ENCODE data around the gene UBALD1.
A peak's percentile ranks its signal among the peaks of the same experiment; 100 is the strongest.

The UBALD1 gene

GRCh38 chr16:4646773-4647643, 32.3 kb upstream of the UBALD1 start:
- no peak for DNase-seq (ENCODE audit: low spot score)

DNA sequence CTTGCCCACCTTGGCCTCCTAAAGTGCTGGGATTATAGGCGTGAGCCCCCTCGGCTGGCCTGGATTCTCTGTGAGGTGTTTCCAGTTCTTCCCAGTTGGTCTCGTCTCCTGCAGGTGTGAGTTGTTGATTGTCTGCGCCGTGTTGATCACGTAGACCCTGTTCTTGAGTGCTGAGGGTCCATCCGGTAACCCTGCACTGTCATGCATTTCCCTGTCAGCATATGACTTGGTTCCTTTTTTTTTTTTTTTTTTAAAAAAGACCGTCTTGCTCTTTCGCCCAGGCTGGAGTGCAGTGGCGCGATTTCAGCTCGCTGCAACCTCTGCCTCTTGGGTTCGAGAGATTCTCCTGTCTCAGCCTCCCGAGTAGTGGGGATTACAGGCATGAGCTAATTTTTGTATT, 27.2 kb upstream of the UBALD1 start:
- DNase-seq (ENCODE audit: low spot score), result no peak

GRCh38 chr16:4641306-4641687, 26.6 kb upstream of the UBALD1 start:
- no peak for DNase-seq (ENCODE audit: low spot score)

GRCh38 chr16:4640572-4641305, 26.1 kb upstream of the UBALD1 start:
- no peak for DNase-seq (ENCODE audit: low spot score)

DNA sequence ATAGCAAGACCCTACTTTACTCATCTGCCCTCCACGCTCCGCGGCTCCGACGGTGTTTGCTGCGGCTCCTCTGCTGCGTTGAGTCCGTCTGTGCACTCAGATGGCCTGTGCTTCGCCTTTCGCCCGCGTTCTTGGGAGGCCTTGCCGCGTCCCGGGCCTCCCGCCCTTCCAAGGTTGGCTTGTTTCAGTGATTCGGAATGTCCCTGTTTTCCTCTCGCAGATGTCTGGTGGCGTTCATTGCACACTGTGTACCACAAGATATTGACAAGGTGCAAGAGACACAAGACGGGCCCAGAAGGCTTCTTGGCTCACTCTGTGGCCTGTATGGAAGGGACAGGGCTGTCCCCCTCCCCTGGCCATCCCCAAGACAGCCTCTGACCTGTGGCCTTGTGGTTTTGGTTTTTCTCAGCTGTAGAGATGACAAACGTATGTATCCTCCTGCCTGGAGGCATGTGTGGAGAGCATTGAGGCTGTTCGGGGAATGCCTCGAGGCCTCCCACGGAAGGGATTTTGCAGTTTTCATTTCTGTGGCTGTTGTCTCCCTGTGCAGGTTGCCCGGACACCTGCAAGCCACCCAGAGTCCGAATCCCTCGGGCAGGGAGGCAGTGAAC, 25.3 kb upstream of the UBALD1 start:
- no peak for DNase-seq (ENCODE audit: low spot score)

DNA sequence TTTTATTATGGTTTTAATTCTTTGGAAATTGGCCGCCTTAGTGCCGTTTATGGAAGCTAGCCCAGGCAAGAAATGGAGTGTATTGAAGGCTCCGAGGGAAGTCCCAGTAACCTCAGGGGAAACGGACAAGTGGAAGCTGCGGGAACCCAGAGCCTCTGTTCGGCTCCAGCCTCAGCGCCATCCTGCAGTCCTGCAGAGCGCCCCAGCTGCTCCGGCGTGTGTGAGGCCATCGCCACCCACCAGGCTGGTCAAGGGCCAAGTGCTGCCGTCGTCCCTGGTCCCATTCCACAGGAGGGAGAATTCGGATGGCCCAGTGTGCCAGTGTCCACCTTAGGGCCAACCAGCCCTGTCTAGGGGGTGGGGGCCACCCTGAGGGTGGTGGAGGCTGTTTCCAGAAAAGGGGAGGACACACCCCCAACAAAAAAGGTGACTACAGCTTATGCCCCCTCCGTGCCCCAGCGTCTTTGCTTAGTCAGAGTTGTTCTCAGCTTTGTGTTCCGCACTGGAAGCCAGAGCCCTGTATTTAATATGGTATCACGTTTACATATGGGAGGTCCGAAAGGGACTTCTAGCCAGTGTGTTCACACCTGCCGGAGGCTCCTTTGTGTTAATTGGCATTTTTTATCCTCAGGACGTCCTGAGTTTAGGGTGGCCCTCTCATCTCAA, 22.9 kb upstream of the UBALD1 start:
- no peak for DNase-seq (ENCODE audit: low spot score)

DNA sequence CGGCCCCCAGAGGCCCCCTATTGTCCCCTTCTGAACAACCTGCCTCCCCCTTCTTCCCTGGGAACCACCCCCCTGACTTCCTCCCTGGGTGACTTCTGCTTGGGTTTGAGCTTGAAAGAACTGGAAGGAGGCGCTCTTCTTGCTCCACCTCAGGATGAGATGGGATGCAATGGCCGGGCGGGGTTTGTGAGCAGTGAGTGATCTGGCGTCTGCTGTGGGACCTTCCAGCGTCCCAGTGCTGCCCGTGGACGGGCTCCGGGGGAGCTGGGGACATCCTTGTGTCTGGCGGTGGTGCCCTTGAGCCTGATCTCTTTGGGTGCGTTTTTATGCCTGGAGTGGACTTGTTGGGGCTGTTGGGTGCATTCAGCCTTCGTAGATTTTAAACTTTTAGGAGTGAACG, 21.5 kb upstream of the UBALD1 start:
- DNase-seq (ENCODE audit: low spot score), result no peak

DNA sequence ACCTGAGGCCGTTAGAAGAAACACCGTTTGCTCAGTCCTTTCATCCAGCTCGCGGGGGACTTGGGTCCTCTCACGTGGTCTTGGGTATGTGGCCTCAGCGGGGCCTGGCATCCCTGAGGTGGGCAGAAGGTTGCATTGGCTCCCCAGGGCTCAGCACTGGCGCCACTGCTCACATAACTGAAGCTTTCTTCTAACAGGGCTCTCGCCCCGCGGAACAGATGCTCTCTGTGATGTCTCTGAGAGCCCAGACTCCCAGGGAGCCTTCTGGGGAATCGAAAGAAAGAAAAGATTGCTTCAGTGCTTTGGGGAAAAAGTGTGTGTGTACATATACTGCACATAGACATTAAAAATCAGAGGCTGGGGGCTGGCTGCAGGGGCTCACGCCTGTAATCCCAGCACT, 20.1 kb upstream of the UBALD1 start:
- peak; percentile 46 for DNase-seq (ENCODE audit: low spot score)

DNA sequence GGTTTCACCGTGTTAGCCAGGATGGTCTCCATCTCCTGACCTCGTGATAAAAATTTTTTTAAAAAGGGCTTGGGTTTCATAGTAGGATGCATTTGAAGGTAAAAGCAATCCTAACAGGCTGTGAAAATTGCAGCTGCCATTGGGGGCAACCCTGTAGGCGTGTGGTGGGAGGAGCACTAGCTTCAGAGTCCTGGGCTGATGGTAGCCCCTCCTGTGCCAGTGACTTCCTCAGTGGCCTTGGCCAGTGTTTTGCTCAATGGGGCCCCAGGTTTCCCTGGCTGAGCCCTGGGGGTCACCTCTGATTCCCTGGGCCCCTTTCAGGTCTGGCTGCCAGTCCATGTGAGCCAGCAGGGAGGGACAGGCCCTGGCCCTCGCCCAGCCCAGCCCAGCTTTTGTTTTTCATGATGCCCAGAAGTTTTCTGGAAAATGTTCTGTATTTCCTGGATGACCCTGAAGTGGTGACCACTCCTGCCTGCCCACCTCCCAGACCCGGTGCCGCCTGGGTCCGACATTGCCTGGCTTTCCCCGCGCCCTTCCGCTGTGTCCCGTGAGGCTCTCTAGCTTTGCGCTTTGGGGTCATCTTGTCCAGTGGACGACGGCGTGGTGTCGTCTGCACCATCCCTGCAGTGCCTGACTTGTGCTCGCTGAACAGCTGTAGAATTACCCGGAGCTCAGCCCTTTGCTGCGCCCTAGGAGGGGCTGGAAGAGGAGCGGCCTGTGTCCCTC, 19.4 kb upstream of the UBALD1 start:
- no peak for DNase-seq (ENCODE audit: low spot score)

- no peak for DNase-seq (ENCODE audit: low spot score)
These were observed 16.8 kb upstream of the UBALD1 start for GRCh38 chr16:4631444-4631843.

DNA sequence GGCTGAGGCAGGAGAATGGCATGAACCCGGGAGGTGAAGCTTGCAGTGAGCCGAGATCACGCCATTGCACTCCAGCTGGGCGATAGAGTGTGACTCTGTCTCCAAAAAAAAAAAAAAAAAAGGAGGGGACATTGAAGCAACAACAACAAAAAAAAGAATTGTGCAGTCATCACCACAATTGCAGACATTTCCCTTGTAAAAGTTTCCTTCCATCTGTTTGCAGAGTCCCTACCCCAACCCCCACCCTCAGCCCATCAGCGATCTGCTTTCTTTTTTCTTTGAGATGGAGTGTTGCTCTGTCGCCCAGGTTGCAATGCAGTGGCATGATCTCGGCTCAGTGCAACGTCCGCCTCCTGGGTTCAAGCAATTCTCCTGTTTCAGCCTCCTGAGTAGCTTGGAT, 13.6 kb upstream of the UBALD1 start:
- no peak for DNase-seq (ENCODE audit: low spot score)

- DNase-seq (ENCODE audit: low spot score), result no peak
These were observed 11.7 kb upstream of the UBALD1 start for GRCh38 chr16:4626396-4626795.

DNA sequence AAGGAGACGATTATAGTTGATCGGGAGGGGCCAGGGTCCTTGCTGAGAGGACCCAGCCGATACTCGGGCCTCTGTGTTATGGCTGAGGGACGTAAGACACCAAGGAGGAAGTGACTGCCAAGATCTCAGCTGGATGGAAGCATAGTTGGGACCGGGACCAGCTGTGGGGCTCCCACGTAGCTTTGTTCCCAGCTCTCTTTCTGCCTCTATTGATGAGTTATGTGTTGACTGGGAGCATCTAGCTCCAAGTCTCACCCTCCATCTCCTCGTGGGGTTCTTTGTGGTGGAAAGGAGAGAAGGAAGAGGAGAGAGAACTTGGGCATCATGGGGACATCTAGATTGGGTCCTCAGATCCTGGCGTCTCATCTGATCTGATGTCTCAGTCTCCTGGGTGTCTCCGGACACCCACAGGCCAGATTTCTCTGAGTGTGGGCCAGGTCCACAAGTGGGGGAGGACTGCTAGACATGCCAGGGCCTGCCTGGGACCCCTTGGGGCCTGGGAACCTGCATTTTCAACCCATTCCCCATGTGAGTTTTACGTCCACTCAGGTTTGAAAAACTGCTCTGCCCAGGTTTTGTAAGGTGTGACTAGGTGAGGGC, 11.0 kb upstream of the UBALD1 start:
- DNase-seq (ENCODE audit: low spot score), result peak; percentile 57

GRCh38 chr16:4624827-4625559, 10.3 kb upstream of the UBALD1 start:
- no peak for DNase-seq (ENCODE audit: low spot score)

GRCh38 chr16:4624015-4624826, 9.5 kb upstream of the UBALD1 start, which contains the start of gene MGRN1:
MGRN1 (plus strand) TSS chr16:4624826; CDS start chr16:4624961, 135 bp downstream.
- DNase-seq (ENCODE audit: low spot score), result peak; percentile 99

DNA sequence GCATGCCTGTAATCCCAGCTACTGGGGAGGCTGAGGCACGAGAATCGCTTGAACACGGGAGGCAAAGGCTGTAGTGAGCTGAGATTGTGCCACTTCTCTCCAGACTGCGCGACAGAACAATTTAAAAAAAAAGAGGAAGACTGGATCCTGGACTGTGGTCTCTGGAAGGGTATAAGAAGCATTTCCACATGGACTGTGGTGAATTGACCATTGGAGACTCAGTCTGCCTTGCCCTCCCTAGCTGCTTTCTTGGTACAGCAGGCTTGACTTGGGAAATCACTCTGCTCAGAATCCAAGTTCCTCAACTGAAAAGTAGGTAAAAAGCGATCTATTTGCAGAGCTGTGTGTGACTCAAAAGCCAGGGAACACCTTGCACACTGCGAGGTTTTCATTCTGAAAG, 8.9 kb upstream of the UBALD1 start:
- no peak for DNase-seq (ENCODE audit: low spot score)

DNA sequence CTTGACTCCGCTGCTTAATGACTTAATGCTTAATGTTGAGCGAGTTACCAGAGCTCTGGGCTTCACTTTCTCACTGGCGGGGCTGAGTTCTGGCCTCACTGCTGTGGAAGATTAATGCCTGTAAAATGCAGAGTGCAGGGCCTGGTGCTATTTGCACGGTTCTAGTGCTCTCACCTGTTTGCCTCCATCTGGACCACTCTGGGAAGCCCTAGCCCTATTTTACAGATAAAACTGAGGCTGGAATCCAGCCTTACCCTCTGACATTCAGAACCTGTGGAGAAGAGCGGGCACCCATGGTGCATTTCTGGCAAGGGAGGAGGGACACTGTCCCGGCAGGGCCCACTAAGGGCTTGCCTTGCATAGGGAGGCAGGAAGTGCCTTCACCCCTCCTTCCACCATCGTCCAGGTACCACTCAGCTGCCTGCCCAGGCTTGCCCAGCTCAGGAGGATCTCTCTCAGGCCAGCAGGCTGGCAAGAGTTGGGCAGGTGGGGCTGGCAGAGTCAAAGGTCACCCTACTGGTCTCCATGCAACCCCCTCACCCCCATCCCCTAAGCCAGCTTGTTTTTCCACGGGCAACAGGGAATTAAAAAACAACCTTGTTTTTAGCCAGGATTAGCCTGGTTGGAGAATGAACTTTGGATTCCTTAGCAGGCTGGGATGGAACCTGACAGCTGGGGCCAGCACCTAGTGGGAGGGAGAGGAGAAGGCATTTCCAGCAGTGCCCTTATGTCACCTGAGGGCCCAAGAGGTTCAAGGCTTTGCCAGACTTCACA, 4.1 kb upstream of the UBALD1 start:
- no peak for DNase-seq (ENCODE audit: low spot score)

DNA sequence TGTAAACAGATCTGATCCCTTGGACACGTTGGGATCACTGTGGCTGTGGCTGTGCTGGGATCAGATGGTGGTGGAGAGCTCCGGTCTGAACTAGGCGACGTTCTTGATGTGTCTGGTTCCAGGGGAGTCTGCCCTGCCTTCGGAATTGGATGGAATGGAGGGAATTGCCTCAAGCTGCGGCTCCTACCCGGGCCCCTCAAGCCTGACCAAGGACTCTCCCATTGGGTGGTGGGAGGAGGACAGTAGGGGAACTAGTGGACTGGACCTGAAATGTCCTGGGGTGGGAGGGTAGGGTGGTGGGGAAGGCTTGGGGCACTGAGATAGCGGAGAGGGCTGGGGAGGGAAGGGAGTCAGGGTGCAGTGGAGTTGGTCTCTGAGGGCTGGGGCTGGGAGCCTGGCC, 3.2 kb upstream of the UBALD1 start:
- no peak for DNase-seq (ENCODE audit: low spot score)
